ENCODE data around the gene ZNF892. TPM values are rescaled to one million over a fixed set of nuclear protein-coding genes. Genes with fewer than 3 reads are reported as not detected.

ZNF892 gene
- 1.6 TPM for polyA plus RNA-seq (2013, experiment 1 of 2; ENCODE audit: insufficient read length)
- 0.99 TPM for polyA plus RNA-seq (2013, experiment 2 of 2; ENCODE audit: insufficient read length)

GRCh38 chr2:95207111-95207961, at the start of gene ZNF892:
Gene ZNF892, plus strand, starts transcription at chr2:95207521. Its CDS starts 295 bp downstream, at chr2:95207816.
- DNase-seq = peak; percentile 86

- no peak for DNase-seq
Measured at GRCh38 chr2:95158441-95158840, 48.9 kb upstream of the ZNF892 start.

- DNase-seq = peak; percentile 42
Measured at GRCh38 chr2:95158891-95159619, 48.3 kb upstream of the ZNF892 start.

- DNase-seq = peak; percentile 81
Measured at GRCh38 chr2:95159690-95160449, 47.5 kb upstream of the ZNF892 start, which contains the start of gene ZNF514. Gene ZNF514, minus strand, starts transcription at chr2:95159848. Its CDS starts 6,595 bp downstream, at chr2:95153253.

- no peak for DNase-seq
Measured at GRCh38 chr2:95165030-95165370, 42.3 kb upstream of the ZNF892 start.

- DNase-seq = peak; percentile 98
Measured at GRCh38 chr2:95165371-95166064, 41.8 kb upstream of the ZNF892 start, which contains the start of gene ZNF2. Gene ZNF2, plus strand, starts transcription at chr2:95165809. Its CDS starts 10,418 bp downstream, at chr2:95176227.

GRCh38 chr2:95166065-95166763, 41.1 kb upstream of the ZNF892 start:
- no peak for DNase-seq

GRCh38 chr2:95171902-95172301, 35.4 kb upstream of the ZNF892 start:
- DNase-seq = no peak

GRCh38 chr2:95174031-95174542, 33.2 kb upstream of the ZNF892 start:
- peak; percentile 6 for DNase-seq

GRCh38 chr2:95179451-95179850, 27.9 kb upstream of the ZNF892 start:
- DNase-seq = no peak

GRCh38 chr2:95181774-95182173, 25.5 kb upstream of the ZNF892 start:
- DNase-seq = no peak

- no peak for DNase-seq
Measured at GRCh38 chr2:95185197-95185596, 22.1 kb upstream of the ZNF892 start.

GRCh38 chr2:95185973-95186372, 21.3 kb upstream of the ZNF892 start:
- DNase-seq = no peak

- DNase-seq = peak; percentile 13
Measured at GRCh38 chr2:95192956-95193355, 14.4 kb upstream of the ZNF892 start.

GRCh38 chr2:95203911-95204310, 3.4 kb upstream of the ZNF892 start:
- no peak for DNase-seq

GRCh38 chr2:95204396-95204795, 2.9 kb upstream of the ZNF892 start:
- DNase-seq = no peak

GRCh38 chr2:95206096-95206495, 1.2 kb upstream of the ZNF892 start:
- no peak for DNase-seq

GRCh38 chr2:95208106-95208505, 785 bp downstream of the ZNF892 start:
- peak; percentile 4 for DNase-seq

GRCh38 chr2:95215018-95215612, 7.8 kb downstream of the ZNF892 start:
- no peak for DNase-seq

GRCh38 chr2:95220449-95220848, 13.1 kb downstream of the ZNF892 start:
- no peak for DNase-seq

- DNase-seq = no peak
Measured at GRCh38 chr2:95225658-95226057, 18.3 kb downstream of the ZNF892 start.

Data from fibroblast of skin of abdomen (primary cell).